GM21515 (cell line): ENCODE results near the gene SMAD6.

Experiments used
- ATAC-seq: cut with Tn5 transposase; IDR thresholded peaks from one replicate; pipeline ENCODE4 v1.9.1; 2021; ENCODE audit not compliant: unreplicated experiment

SMAD6 gene

DNA sequence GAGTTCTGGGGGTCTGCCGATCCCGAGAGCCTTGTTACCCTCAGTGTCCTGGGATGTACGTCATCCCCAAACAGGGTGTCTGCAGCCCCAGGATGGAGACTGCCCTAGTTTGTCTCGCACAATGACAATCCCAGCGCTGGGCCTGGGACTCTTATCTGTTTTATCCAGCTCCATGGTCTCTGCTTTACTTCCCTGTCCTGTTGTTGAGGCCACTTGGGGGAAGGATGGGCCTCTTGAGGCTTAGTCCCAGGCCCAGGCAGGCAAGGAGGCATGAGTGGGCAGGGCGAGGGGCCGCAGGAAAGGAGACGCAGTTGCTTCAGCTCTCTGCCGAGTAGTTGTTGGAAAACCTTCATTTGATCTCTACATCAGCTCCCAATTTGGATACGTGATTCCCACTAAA is 17.4 kb downstream of the SMAD6 start:
- ATAC-seq: no peak

DNA sequence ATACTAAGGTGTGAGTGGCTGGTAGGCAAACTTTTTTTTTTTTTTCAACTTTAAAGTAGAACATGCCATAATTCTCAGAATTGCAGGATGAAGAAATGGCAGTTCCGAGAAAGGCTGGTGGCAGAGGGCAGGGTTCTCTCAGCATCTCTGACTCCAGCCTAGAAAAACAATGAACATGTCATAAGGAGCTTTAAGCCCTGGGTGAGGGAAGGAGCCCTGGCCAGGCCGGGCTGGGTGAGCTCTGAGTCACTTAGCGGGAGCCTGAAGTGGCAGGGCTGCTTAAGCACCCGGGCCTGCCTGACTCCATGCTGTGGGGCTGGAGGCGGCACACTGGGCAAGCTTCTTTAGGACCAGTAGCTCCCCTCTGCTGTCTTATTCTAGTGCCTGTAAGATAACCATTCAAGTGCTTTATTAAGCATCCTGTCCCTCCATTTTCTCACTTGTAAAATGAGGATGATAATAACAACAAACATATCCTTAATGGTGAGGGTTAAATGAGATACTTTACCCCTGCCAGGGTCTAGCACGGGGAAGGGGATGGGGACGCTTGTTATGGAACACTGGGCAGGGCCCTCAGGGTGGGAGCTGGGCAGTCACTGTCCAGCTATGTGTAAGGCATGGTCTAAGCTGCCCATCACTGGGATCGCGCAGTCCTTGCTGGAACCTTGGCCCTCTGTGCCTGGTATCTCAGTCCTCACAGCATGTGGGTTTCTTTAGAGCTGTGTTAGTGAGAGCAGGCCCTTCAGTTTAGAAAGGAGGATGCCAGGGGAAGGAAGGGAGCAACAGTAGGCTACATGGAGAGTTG is 18.4 kb downstream of the SMAD6 start:
- ATAC-seq: no peak

DNA sequence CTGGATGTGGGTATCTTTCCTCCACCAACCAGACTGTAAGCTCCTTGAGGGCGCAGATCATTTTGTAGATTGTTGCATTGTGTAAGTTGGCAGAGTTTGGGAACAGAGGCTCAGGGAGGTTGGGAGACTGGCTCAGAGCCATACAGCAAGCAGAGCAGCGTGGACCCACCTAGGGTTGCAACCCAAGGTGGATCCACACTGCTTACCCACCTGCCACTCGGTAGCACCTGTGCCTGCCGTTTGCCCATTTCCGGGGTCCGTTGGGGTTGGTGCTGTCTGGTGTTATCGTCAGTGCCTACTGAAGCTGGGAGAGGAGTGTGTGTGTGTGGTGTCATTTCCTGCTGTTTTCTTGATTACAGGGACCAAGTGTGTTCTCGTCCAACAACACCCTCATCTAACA is 19.0 kb downstream of the SMAD6 start:
- no peak for ATAC-seq

DNA sequence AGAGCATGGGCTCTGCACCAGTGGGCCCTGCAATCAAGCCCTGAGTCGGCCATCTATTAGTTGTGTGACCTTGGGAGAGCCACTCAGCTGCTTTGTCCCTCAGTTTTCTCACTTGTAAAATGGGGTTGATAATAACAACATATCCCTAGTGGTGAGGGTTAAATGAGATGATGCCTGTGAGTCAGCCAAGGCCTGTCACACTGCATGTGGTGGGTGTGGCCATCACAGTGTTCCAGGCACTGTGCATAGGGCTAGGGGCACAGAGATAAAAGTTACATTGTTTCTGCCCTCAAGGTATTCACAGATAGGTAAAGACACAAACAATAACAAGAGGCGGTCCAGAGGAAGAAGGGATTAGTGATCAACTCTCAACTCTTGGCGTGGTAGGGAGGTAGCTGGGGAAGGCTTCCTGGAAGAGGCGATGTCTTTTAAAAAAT is 19.5 kb downstream of the SMAD6 start:
- ATAC-seq: no peak

DNA sequence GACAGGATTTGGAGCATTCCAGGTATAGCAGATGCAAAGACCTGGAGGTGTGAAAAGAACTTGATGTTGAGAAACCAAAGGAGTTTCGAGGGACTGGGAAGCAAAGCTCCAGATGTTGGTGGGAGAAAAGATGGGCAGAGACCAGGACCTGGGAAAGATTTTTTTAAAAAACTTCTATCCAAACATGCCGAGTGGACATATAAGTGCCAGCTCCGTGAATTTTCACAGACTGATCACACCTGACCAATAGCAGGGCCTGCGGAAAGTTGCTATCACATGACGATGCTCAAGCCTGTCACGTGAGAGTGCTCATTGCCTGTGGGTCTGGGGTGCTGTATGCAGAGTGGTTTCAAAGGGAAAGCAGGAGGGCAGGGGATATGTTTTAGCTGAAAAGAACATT is 19.9 kb downstream of the SMAD6 start:
- ATAC-seq: no peak

DNA sequence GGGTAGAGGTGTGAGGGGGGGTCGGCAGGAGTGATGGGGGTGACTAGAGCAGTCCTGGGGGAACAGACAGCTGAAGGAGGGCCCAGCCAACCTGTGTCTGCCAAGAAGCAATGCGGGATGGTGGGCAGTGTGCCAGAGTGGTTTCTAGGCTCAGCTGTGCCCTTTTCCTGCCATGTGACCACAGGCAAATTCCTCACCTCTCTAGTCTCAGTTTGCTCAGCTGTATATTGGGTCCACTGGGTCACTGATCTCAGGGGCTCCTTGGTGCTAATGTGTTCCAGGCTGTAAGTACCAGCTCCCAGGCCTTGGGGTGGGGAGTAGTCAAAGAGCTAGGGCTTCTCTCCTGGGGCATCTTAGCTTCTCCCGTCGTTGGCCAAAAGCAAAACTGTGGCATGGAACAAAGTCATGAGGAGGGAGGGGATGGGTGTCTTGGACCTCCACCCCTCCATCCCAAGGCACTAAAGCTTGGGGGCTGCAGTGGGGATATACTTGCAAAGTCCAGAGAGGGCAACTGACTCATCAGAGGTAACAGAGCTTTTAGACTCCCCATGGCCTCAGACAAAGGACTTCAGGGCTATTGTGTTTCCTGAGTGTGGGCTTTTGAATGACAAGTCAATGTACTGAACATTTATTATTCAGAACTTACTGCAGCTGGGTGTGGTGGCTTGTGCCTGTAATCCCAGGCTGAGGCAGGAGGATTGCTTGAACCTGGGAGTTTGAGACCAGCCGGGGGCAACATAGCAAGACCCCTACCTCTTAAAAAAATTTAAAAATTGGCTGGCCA is 20.9 kb downstream of the SMAD6 start:
- ATAC-seq: no peak

DNA sequence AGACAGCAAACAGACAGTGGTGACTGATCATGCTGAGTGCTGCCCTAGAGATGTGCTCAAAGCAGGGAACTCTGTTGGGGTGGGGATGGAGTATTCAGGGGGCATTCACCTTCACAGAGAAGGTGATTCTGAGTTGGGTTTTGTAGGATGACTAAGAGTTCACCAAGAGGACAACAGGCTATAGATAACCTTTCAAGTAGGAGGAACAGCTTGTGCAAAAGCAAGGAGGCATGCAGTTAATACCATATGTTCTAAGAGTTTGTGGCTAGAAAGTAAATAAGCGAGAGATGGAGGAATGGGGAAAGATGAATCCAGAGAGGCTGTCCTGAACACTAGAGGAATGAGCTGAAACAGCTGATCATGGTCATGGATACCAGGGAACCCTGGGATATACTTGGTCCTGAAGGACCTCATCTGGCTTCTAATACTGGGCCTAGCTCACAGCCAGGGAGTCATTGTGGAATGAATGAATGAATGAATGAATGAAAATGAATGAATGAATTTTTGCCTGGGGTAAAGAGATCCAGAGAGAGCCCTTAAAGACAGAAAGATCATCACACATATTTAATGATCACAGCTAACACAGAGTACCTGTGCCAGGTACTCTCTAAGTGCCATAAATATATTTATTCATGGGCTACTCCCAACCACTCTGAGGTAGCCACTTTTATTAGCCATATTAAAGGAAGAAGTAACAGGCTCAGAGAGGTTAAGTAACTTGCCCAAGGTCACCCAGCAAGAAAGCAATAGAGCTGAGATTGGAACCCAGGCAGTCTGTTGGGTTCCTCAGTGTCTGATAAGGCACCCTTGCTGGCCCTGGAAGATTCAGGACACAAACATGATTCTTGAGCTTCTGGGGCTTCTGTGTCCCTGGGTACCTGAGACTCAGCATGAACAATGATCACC is 22.0 kb downstream of the SMAD6 start:
- ATAC-seq: no peak

DNA sequence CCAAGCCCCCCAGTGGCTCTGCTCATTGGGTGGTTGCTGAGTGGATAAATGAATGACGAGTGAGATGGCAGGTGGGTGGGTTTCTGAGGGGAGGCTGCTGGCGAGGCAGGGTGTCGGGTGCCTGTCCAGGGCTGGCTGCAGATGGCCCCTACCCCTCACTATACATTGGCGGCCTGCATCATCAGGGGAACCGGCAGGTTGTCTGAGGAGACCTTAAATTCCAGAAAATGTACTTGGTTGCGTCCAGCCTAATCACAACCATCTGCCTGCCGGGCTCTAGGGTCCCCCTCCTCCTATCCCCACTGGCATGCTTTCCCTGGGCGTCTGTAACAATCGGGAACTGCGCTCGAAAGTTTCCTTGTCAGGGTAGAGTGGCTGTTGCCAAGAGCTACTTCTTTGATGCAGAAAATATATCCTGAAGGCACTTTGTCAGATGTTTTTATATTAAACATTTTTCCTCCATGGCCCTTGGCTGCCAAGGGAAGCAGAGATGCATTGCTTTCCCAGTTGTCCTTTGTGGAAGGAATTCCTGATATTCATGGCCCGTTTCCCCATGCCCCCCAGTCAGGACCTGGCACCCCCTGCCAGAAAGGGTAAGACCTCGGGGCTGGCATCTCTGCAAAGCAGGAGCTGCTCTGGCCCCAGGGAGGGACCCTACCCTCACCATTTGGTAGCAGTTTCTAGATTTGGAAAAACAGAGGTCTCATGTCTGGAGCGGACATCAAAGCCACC is 22.9 kb downstream of the SMAD6 start:
- ATAC-seq: no peak

DNA sequence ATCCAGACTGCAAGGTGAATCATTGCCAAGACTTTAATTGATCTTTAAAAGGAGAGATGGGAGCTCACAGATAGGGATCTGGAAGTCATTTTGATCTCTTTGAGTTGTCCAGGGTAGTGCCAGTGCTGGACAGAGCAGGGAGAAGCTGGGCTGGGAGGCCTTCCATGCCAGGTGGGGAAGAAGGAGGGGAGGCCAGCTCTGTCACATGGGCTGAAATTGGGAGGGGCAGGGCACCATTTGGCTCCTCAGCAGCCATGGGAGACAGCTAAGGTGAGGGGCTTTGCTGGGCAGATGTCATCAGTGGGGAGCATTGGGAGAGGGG is 23.4 kb downstream of the SMAD6 start:
- no peak for ATAC-seq

DNA sequence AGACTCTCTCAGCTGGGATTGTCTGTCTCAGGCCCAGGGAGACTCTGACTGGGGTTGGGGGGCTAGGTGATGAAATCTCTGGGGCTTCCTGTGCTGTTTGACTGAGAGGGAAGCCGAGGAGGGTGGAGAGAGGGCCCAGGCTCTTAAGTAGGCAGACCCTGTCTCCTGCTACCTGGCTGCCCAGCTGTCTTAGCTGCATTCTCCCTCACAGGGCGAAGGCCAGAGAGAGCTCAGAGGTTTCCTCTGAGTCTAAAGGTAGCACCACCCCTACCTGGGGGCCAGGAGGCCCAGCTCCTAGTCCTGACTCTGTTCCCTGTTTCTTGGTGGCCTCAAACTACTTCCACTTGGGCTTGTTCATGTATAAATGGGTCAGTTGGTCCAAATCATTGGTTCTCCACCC is 24.4 kb downstream of the SMAD6 start:
- no peak for ATAC-seq

DNA sequence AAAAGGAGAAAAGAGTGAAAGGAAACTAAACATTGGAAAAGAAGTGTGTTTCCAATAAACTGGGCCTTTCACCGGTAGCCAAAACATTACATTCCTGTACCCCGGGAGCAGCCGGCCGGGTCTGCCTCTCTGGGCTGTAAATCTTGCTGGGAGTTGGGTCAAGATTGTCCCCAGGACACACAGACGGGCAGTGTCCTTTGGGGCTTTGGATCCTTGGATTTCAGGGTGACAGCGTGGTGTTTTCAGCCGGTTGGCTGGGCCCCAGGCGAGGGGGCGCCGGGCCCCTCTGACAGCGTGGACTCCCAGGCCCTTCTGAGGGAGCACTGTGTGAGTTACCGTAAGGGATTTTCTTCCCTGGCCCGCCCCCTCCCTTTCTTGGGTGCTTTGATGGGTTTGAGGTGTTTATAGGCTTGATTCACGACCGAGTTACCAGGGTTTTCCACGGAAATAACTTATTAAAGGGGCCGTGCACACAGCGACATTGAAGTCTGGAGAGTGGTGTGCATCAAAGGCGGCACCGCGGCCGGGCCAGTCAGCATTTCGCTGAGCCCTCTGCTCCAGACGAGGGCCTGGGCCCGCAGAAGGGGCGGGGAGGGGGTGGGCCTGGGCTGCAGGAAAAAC is 27.4 kb downstream of the SMAD6 start:
- no peak for ATAC-seq

DNA sequence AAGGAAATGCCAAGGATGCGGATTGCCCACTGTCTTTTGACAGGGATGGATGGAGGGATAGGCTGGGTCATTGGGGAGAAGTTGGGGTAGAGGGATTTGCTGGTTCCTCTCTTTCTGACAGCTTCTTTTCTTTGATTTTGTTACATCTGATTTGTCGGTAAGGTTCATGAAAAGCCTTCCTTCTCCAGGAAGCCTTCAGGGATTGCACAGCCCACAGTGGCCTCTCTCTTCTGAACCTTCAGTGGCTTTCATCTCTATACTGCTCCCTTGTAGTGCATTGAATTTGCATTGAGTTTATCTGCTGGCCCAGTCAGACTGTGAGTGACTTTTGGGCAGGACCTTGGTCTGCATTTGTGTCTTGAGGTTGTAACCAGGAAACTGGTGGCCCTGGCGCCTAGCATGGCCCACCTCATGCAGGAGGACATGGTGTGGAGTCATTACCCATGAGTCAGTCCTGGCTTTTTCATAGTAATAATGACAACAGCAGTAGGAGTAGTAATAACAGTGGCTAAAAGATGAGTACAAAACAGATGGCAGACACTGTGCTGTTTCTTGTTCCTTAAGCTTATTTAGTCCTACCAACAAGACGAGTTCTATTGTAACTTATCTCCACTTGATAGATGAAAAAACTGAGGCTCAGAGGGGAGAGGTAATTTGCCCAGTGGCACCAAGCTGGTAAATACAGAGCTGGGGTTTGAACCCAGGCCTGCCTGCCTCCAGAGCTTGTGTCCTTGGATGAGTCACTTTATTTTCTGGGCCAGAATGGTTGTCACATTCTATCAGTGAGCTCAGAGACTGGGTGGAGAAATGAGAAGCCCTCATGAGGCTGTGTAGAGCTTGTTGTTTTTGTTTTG is 28.4 kb downstream of the SMAD6 start:
- no peak for ATAC-seq

DNA sequence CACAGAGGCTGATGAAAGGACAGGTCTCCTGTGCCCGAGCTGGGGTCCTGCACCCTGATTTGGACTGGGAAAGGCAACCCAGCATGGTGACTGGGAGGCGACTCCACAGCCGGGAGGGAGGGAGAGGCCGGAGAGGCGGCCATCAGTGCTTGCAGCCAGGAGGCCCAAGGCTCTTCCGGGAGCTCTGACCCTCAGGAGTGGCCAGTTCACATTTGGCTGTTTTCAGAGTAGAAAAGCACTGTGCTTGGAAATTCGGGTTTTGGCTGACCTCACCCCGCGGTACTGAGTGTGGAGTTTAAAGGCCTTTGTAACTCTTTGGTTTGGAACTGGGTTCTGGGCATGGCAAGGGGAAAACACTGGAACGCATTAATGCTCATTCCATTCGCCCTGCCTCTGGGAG is 31.9 kb downstream of the SMAD6 start:
- no peak for ATAC-seq

DNA sequence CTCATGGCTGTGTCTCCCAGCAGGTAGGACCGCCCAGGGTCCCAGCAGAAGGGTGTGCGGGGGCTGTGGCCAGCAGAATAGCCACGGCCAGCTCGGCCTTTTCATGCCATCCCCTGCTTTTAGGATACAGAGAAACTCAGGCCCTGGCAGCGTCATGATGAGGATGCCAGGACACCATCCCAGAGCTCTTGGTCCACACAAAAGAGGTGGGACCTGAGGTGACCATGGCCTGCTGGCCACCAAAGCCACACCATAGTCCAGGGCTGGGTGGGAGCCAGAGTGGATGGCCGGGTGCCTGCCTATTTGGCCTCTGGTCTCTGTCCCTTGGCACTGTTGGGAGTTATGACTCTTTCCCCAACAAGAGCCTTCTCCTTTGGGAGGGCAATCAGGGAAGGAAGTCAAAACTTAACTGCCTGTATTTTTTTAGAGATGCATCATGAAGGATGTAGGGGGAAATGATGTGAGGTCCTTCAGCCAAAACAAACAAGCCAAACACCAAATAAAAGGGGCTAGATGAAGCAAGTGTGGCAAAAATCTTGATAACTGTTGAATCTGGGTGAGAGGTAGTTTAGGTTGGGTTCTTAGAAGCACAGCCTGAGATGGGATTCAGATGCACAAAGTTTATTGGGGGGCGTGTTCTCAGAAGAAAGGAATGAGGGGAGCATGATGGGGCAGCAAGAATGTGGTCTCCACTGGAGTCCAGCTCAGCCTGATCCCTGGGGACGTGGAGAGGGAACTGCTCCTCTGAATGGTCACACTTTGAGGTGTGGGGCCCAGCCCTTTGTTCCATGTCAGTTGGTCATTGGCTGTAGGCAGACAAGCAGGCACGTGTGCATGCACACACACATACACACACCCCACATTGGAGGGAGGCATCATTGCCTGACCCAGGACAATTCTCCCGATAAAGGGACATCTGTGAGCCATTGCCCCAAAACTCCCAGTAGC is 33.2 kb downstream of the SMAD6 start:
- no peak for ATAC-seq

DNA sequence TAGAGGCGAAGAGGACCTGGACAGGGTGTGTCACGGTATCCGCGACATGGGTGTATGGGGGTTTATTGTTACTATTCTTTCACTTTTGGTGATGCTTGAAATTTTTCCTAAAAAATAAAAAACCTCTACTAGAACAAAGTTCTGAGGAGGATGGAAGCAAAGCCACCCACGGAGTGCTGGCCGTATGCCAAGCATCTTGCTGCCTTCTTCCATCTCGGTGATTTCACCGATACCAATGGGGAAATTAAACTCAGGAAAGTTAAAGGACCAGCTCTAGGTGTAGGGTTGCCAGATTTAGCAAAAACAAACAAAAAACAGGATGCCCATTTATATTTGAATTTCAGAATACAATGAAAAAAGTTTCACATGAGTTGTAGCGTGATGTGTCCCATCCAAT is 33.9 kb downstream of the SMAD6 start:
- ATAC-seq: no peak

DNA sequence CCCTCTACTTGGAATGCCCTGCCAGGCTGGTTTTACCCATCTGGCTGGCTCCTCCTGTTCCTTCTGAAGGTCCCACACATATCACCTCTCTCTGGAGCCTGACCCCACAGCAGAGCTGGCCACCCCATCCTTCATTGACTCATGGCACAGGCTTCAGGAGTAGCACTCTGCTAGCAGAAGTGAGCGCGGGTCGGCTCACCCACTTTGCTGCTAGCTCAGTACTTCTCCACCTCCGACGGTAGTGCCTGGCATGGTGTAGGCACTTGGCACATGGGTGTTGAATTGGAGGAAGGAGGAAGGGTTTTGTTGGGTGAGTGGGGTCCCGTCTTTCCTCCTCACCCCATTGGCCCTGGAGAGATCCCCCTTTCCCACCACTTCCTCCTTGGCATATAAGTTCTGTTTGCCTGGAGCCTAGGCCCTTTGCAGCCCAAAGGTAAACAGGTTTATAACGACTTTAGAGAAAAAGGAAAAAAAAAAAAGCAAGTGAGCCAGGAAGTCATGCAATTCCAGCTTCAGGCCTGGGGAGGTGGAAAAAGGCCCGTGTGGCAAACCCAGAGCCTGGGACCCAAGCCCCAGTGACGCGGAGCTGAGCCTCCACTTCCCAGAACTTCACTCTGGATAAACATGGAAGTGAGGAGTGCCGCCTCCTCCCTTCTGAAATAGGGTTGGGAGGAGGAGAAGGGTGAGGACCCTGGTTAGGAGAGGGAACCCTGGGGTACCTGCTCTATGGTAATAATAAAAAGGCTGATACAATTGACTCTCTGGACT is 35.4 kb downstream of the SMAD6 start:
- no peak for ATAC-seq

DNA sequence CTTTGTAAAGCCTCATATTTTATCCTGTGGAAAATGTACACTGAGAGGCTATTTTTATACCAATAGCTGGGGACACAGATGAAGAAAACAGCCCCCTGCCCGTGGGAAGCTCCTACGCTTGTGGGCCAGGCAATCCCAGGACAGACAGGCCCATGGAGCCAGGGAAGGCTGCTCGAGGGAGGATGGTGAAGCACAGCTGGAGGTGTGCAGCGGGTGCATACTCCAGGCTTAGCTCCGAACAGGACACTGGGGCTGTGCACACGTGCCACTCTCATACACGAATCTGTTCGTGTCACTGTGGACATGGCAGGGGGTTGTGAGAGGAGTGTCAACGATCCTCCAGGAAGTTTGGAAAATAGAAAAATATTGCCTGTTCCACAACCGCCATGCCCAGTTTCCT is 36.1 kb downstream of the SMAD6 start:
- no peak for ATAC-seq

DNA sequence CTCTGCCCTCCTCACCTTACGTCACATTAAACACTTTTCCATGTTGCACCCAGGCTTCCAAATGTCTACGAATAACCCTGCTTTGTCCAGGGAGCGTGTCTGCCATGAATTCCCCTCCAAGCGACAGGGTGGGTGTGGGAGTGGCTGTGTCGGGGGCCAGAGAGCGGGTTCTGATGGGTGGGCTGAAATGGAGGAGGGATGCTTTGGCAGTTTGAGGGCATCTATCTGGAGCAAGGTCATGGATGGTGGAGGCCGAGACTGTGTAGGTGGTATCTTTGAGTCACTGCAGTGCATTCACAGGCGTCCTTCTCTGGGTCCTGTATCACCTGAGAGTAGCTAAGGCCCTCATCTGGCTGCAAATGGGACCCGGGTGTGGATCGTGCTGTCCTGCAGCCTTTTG is 36.6 kb downstream of the SMAD6 start:
- ATAC-seq: no peak
